Measurements from ENCODE around the gene FOXP1.
"Not testable (repeated sequence)": the region's sequence is repeated elsewhere in the genome, so short reads cannot be mapped to it uniquely, and the experiment has no call there.

The FOXP1 gene

GRCh38 chr3:71451812-71452211 lies 131.7 kb downstream of the FOXP1 start:
- no peak for DNase-seq (ENCODE audit: low read depth in 3 of 3)

GRCh38 chr3:71451060-71451459 lies 132.5 kb downstream of the FOXP1 start:
- no peak for DNase-seq (ENCODE audit: low read depth in 3 of 3)

GRCh38 chr3:71450162-71450561 lies 133.4 kb downstream of the FOXP1 start:
- DNase-seq (ENCODE audit: low read depth in 3 of 3), result no peak

GRCh38 chr3:71447803-71448202 lies 135.7 kb downstream of the FOXP1 start:
- DNase-seq (ENCODE audit: low read depth in 3 of 3), result no peak

GRCh38 chr3:71447197-71447596 lies 136.3 kb downstream of the FOXP1 start:
- no peak for DNase-seq (ENCODE audit: low read depth in 3 of 3)

GRCh38 chr3:71446734-71447133 lies 136.8 kb downstream of the FOXP1 start:
- DNase-seq (ENCODE audit: low read depth in 3 of 3), result no peak

- DNase-seq (ENCODE audit: low read depth in 3 of 3), result no peak
Observed at GRCh38 chr3:71446260-71446659, 137.3 kb downstream of the FOXP1 start.

GRCh38 chr3:71444861-71445259 lies 138.7 kb downstream of the FOXP1 start:
- no peak for DNase-seq (ENCODE audit: low read depth in 3 of 3)

GRCh38 chr3:71444028-71444860 lies 139.3 kb downstream of the FOXP1 start:
- no peak for DNase-seq (ENCODE audit: low read depth in 3 of 3)

- no peak for DNase-seq (ENCODE audit: low read depth in 3 of 3)
Observed at GRCh38 chr3:71443332-71443731, 140.2 kb downstream of the FOXP1 start.

GRCh38 chr3:71442652-71443042 lies 140.9 kb downstream of the FOXP1 start:
- no peak for DNase-seq (ENCODE audit: low read depth in 3 of 3)

GRCh38 chr3:71441925-71442651 lies 141.4 kb downstream of the FOXP1 start:
- DNase-seq (ENCODE audit: low read depth in 3 of 3), result no peak

GRCh38 chr3:71441217-71441924 lies 142.2 kb downstream of the FOXP1 start:
- DNase-seq (ENCODE audit: low read depth in 3 of 3), result no peak

GRCh38 chr3:71438904-71439303 lies 144.6 kb downstream of the FOXP1 start:
- no peak for DNase-seq (ENCODE audit: low read depth in 3 of 3)

- DNase-seq (ENCODE audit: low read depth in 3 of 3), result no peak
Observed at GRCh38 chr3:71438071-71438685, 145.3 kb downstream of the FOXP1 start.

- DNase-seq (ENCODE audit: low read depth in 3 of 3), result no peak
Observed at GRCh38 chr3:71436337-71436736, 147.2 kb downstream of the FOXP1 start.

GRCh38 chr3:71435836-71436235 lies 147.7 kb downstream of the FOXP1 start:
- not testable (repeated sequence) for DNase-seq (ENCODE audit: low read depth in 3 of 3)

GRCh38 chr3:71433631-71434030 lies 149.9 kb downstream of the FOXP1 start:
- no peak for DNase-seq (ENCODE audit: low read depth in 3 of 3)

GRCh38 chr3:71432044-71432975 lies 151.2 kb downstream of the FOXP1 start:
- no peak for DNase-seq (ENCODE audit: low read depth in 3 of 3)

GRCh38 chr3:71430941-71431552 lies 152.5 kb downstream of the FOXP1 start:
- DNase-seq (ENCODE audit: low read depth in 3 of 3), result no peak

GRCh38 chr3:71429597-71429988 lies 153.9 kb downstream of the FOXP1 start:
- no peak for DNase-seq (ENCODE audit: low read depth in 3 of 3)

Measured in stimulated activated CD4-positive, alpha-beta T cell treated with anti-CD3 and anti-CD28 coated beads, TNF-alpha, amount 100 ng/mL, for 48 hours (primary cell).